ENCODE measurements around the gene ST6GALNAC4.

ST6GALNAC4 gene

DNA sequence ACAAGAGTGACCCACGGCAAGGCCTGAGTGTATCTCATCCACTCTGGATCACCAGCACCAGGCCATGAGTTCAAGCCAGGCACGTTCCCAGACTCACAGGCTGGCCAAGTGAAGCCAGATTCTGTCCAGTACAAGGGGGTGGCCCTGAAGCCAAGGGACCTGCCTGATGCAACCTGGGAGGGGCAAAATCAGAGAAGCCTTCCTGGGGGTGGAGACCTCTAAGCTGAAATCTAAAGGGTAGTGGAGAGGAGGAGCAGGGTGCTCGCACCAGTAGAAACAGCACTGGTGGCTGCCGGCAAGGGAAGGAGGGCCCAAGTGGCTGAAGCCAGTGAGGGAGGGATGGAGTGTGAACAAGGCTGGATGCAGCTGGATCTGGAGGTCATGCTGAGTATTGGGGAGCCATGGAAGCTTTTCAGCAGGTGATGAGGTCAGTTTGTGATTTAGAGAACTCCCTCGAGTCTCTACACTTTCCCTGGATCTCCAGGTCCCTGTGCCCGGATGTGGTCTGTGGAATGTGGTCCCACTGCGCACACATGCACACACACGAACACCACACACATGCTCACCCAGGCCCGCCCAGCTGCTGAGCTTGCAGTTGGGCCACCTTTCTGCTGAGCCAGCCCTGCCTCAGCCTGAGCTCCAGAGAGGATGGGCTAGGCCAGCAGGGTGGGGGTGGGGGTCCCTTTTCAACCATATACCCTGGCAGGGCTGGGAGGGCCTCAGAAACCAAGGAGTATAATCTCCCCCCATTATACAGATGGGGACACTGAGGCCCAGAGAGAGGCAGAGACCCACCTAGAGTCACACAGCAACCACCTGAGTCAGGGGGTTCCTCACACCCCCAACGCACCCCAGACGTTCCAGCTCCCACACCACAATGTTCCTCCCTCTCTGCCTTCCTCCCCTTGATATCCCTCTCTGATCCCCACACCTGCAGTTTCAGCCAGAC is 12.1 kb upstream of the ST6GALNAC4 start:
- Mint-ChIP-seq H3K4me1 (ENCODE audit: low read depth) (peaks cover 26% of the 10 kb centered on the region), H3K36me3 (ENCODE audit: low read depth) (no peaks in the 10 kb centered on the region), H3K9me3 (no peaks in the 10 kb centered on the region), H3K27me3 (peaks cover 15% of the 10 kb centered on the region), H3K4me3 (no peak overlapping the region), H3K27ac (no peak overlapping the region)

- H3K27ac Mint-ChIP-seq, result no peak overlapping the region
- H3K36me3 Mint-ChIP-seq (ENCODE audit: low read depth), result no peaks in the 10 kb centered on the region
- no peak overlapping the region for H3K4me3 Mint-ChIP-seq
- peaks cover 26% of the 10 kb centered on the region for H3K4me1 Mint-ChIP-seq (ENCODE audit: low read depth)
- H3K27me3 Mint-ChIP-seq, result peaks cover 15% of the 10 kb centered on the region
- H3K9me3 Mint-ChIP-seq, result no peaks in the 10 kb centered on the region
Observed at GRCh38 chr9:127927988-127928675, 11.3 kb upstream of the ST6GALNAC4 start.

- peak overlapping the region; percentile 70 for H3K4me3 Mint-ChIP-seq
Observed at GRCh38 chr9:127927201-127927987, 10.6 kb upstream of the ST6GALNAC4 start.

DNA sequence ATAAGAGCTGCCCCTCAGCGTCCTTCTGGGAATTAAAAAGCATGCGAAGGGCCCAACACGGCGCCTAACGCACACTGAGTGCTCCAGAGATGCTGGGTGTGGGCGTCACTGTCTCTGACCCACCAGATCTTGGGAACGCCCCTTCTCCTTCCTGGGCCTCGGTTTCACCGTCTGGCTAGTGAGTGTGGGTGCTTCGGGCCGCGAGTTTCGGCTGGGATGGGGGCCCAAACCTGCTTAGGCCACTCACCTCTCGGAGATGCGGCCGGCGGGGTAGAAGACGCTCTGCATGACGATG is 10.0 kb upstream of the ST6GALNAC4 start:
- Mint-ChIP-seq H3K27me3 (peaks cover 15% of the 10 kb centered on the region), H3K36me3 (ENCODE audit: low read depth) (no peaks in the 10 kb centered on the region), H3K27ac (no peak overlapping the region), H3K4me3 (peak overlapping the region; percentile 70), H3K4me1 (ENCODE audit: low read depth) (peaks cover 31% of the 10 kb centered on the region), H3K9me3 (no peaks in the 10 kb centered on the region)

More at GRCh38 chr9:127927201-127927987, 10.6 kb upstream of the ST6GALNAC4 start:
- Mint-ChIP-seq H3K27me3 (peaks cover 15% of the 10 kb centered on the region), H3K27ac (no peak overlapping the region), H3K4me1 (ENCODE audit: low read depth) (peaks cover 26% of the 10 kb centered on the region), H3K36me3 (ENCODE audit: low read depth) (no peaks in the 10 kb centered on the region), H3K9me3 (no peaks in the 10 kb centered on the region)

GRCh38 chr9:127925959-127926905 is 9.4 kb upstream of the ST6GALNAC4 start:
- Mint-ChIP-seq H3K36me3 (ENCODE audit: low read depth) (no peaks in the 10 kb centered on the region), H3K4me3 (peak overlapping the region; percentile 70), H3K4me1 (ENCODE audit: low read depth) (peaks cover 31% of the 10 kb centered on the region), H3K9me3 (no peaks in the 10 kb centered on the region), H3K27ac (peak overlapping the region; percentile 36), H3K27me3 (peaks cover 15% of the 10 kb centered on the region)

GRCh38 chr9:127924736-127925444 is 8.0 kb upstream of the ST6GALNAC4 start:
- Mint-ChIP-seq H3K9me3 (no peaks in the 10 kb centered on the region), H3K27me3 (peaks cover 15% of the 10 kb centered on the region), H3K27ac (no peak overlapping the region), H3K4me3 (no peak overlapping the region), H3K4me1 (ENCODE audit: low read depth) (peaks cover 32% of the 10 kb centered on the region), H3K36me3 (ENCODE audit: low read depth) (no peaks in the 10 kb centered on the region)

- Mint-ChIP-seq H3K9me3 (no peaks in the 10 kb centered on the region), H3K27ac (no peak overlapping the region), H3K4me3 (no peak overlapping the region), H3K27me3 (peaks cover 13% of the 10 kb centered on the region), H3K4me1 (ENCODE audit: low read depth) (peaks cover 40% of the 10 kb centered on the region), H3K36me3 (ENCODE audit: low read depth) (no peaks in the 10 kb centered on the region)
Observed at GRCh38 chr9:127923771-127924170, 6.9 kb upstream of the ST6GALNAC4 start.

GRCh38 chr9:127923046-127923445 is 6.2 kb upstream of the ST6GALNAC4 start:
- Mint-ChIP-seq H3K4me1 (ENCODE audit: low read depth) (peaks cover 43% of the 10 kb centered on the region), H3K36me3 (ENCODE audit: low read depth) (no peaks in the 10 kb centered on the region), H3K4me3 (no peak overlapping the region), H3K27me3 (peaks cover 11% of the 10 kb centered on the region), H3K9me3 (no peaks in the 10 kb centered on the region), H3K27ac (no peak overlapping the region)

DNA sequence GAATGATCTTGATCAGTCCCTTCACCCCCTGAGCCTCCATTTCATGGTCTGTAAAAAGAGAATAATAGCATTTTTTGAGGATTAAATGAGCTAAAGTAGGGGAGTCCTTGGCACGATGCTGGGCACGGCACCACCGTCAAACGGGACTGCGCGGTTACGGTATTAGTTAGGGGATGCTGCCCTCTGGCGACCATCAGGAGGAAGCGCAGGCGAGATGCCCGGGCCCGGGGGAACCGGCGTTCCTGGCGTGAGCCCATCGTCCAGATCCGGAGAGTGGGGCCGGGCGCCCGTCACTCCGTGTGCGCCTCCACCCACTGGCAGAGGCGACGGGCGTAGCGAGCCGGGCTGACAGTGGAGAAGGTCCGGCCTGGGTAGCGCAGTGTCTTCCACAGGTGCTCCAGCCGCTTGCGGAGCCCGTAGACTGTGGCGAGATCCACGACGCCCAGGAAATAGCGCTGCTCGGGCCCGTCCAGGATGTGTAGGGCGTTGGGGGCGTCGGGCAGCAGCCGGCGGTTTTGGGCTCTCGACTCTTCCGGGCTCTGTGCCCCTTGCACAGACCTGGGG is 4.8 kb upstream of the ST6GALNAC4 start:
- Mint-ChIP-seq H3K36me3 (ENCODE audit: low read depth) (no peaks in the 10 kb centered on the region), H3K4me3 (peak overlapping the region; percentile 41), H3K4me1 (ENCODE audit: low read depth) (peaks cover 49% of the 10 kb centered on the region), H3K27me3 (peaks cover 11% of the 10 kb centered on the region), H3K27ac (no peak overlapping the region), H3K9me3 (no peaks in the 10 kb centered on the region)

GRCh38 chr9:127920794-127921193 is 4.0 kb upstream of the ST6GALNAC4 start:
- Mint-ChIP-seq H3K27ac (peak overlapping the region; percentile 5), H3K4me1 (ENCODE audit: low read depth) (peaks cover 51% of the 10 kb centered on the region), H3K27me3 (peaks cover 7% of the 10 kb centered on the region), H3K36me3 (ENCODE audit: low read depth) (no peaks in the 10 kb centered on the region), H3K4me3 (no peak overlapping the region), H3K9me3 (no peaks in the 10 kb centered on the region)

GRCh38 chr9:127919253-127919815 is 2.5 kb upstream of the ST6GALNAC4 start:
- H3K27ac Mint-ChIP-seq, result peak overlapping the region; percentile 87
- H3K4me1 Mint-ChIP-seq (ENCODE audit: low read depth), result peaks cover 64% of the 10 kb centered on the region
- no peaks in the 10 kb centered on the region for H3K9me3 Mint-ChIP-seq
- H3K36me3 Mint-ChIP-seq (ENCODE audit: low read depth), result no peaks in the 10 kb centered on the region
- H3K27me3 Mint-ChIP-seq, result no peaks in the 10 kb centered on the region
- peak overlapping the region; percentile 35 for H3K4me3 Mint-ChIP-seq

DNA sequence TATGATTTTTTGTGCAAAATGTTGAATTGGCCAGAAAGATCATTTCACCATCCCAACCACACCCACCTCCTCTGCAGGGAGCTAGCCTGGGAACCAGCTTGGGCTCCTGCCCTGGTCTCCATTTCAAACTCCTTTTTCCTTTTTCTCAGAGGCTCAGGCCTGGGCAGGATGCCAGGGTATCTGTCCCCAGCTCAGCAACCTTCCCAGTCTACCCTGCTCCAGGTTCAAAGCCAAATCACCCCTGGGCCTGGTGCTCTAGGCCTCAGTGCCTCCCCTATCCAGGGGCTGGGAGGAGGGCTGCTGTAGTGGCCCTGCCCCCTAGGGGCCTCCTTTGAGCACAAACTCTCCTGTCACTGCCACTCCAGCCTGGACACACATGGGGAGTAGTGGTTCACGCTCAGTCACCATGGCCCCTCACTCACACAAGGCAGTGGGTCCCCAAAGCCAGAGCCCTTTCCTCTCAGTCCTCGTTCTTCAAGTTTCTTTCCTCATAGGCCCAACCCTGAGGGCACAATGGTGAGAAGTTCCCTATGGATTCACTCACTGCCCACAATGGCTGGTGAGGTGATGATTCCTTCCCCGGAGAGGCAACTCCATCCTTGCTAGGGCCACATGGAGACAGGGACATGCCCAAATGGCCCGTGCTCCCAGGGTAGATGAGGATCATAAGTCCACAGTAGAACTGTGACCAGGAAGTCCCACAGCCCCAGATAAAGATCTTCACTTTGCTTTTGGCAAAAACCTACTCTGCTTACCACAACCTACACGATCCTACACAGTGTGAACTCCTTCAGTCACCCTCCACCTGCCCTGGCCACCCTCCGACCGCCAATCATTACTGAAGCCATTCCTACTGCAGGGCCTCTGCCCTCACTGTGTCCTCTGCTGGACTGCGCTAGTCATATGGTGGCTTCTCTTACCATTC is 1.6 kb upstream of the ST6GALNAC4 start:
- H3K9me3 Mint-ChIP-seq, result no peaks in the 10 kb centered on the region
- peak overlapping the region; percentile 87 for H3K27ac Mint-ChIP-seq
- peaks cover 64% of the 10 kb centered on the region for H3K4me1 Mint-ChIP-seq (ENCODE audit: low read depth)
- no peaks in the 10 kb centered on the region for H3K27me3 Mint-ChIP-seq
- H3K36me3 Mint-ChIP-seq (ENCODE audit: low read depth), result peaks cover 6% of the 10 kb centered on the region
- peak overlapping the region; percentile 10 for H3K4me3 Mint-ChIP-seq

All from stimulated activated naive CD8-positive, alpha-beta T cell treated with anti-CD3 and anti-CD28 coated beads, Interleukin-15, Interleukin-2, amounts not matched to agents 100 ng/mL and 50 ng/mL, for 24 hours (primary cell).